HK-2 (cell line): Measurements from ENCODE around the gene HOMEZ.
"Not testable (repeated sequence)": the region's sequence is repeated elsewhere in the genome, so short reads cannot be mapped to it uniquely, and the experiment has no call there.

Source experiments
- DNase-seq: peaks from one replicate; pipeline ENCODE4 v3.0.0-alpha.2; 2018; ENCODE audit not compliant: unreplicated experiment

The HOMEZ gene, protein sequence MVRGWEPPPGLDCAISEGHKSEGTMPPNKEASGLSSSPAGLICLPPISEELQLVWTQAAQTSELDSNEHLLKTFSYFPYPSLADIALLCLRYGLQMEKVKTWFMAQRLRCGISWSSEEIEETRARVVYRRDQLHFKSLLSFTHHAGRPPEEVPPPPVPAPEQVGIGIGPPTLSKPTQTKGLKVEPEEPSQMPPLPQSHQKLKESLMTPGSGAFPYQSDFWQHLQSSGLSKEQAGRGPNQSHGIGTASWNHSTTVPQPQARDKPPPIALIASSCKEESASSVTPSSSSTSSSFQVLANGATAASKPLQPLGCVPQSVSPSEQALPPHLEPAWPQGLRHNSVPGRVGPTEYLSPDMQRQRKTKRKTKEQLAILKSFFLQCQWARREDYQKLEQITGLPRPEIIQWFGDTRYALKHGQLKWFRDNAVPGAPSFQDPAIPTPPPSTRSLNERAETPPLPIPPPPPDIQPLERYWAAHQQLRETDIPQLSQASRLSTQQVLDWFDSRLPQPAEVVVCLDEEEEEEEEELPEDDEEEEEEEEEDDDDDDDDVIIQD

DNA sequence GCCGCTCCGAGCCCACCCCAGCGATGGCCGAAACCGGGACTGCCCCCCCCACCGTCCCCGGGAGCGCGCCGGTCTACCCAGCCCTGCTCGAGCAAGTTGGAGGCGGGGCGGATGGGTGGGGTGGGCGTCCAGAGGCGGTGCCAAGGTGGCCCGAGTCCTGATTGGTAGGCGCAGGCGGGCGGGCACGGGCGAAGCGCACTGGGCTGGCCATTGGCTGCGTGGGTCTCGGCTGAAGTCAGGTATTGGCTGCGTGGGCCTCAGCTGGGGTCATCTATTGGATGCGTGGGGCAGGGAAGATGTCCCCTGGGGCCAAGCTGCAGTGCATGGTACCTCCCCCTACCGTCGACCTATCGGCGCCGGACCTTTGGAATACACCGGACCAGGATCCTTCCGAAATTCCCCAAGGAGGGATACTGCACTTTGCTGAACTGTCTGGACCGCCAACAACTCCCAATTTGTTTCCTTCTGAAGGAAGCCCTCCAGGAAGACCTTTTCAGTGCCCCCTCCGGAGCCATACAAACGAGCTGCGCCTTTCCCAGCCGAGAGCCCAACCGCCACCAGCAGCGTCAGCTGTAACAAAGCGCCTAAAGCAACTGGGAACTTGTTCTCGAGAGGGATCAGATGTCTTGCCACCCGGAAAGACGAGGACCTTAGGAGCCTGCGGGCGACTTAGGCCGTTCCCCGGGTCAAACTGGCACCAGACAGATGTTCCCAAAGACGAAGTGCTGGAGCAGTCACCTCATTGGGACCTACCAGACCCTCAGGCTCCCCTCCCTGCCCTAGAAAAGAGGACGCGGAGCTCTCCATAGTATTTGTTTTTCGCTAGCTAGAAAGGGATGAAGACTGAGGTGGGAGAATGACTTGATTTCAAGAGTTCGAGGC lies at the start of gene HOMEZ:
Gene HOMEZ, minus strand, starts transcription at position 113 of the 882 bp plus-strand sequence. CDS start 180 bp downstream, outside the sequence.
- peak; percentile 99 for DNase-seq

DNA sequence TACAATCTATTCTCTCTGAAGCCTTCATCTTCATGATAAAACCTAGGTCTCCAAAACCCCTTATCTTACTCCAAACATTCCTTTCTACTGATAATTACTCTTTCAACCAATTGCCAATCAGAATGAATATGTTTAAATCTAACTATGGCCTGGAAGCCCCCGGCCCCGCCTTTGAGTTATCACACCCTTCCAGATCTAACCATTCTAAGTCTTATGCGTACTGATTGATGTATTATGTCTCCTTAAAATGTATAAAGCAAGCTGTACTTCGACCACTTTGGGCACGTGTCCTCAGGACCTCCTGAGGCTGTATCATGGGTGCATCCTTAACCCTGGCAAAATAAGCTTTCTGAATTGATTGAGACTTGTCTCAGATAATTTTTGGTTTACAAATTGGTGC lies 49.7 kb upstream of the HOMEZ start:
- DNase-seq, result no peak

DNA sequence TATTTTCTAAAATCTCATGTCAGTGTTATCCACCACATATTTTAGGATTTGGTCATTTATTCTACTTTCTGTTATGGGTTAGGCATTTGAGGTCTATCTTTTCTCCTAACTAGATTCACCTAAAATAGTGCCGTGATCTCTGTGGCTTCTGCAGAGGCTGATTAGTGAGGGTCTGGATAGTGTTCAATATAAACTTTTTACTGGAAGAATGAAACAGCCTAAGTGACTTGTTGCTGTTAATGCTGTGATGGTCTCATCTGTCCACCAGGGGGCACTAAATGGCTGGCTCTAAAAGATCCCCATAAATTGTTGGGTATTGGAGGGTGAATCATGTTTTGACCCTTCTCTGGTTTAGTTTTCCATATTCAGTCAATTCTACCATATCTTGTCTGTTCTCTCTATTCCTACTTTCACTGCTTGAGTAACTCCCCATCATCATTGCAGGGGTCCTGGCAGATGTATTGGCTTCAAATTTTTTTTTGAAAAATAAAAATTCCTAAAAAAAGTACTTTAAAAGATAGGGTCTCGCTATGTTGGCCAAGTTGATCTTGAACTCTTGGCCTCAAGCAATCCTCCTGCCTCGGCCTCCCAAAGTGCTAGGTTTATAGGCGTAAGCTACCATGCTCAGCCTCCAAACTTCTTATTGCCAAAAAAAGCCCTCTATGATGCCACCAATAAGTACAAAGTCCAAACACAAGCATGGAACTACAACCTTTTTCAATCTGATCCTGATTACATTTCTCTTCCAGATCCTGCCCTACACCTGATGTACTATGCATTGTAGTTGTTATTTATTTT lies 42.2 kb upstream of the HOMEZ start:
- DNase-seq, result peak; percentile 48

DNA sequence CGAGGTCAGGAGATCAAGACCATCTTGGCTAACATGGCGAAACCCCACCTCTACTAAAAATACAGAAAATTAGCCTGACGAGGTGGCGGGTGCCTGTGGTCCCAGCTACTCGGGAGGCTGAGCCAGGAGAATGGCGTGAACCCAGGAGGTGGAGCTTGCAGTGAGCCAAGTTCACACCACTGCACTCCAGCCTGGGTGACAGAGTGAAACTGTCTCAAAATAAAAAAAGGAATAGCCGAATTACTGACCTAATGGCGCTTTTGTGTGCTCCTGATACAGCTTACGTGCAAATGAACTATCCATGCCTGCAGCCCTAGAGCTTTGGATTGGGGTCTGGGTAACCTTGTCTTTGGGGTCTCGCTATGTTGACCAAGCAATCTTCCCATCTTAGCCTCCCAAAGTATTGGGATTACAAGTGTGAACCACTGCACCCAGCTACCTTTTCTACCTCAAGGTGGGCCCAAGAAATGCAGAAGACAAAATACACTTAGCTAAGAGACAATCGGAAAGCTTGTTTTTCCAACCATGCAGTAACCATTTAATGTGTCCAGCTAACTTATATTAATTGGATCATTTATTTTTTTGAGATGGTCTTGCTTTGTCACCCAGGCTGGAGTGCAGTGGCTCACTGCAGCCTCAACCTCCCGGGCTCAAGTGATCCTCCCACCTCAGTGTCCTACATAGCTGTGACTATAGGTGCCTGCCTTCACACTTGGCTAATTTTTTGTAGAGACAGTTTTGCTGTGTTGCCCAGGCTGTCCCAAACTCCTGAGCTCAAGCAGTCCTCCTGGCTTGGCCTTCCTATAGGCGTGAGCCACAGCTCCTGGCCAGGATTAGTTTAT lies 40.8 kb upstream of the HOMEZ start:
- no peak for DNase-seq

DNA sequence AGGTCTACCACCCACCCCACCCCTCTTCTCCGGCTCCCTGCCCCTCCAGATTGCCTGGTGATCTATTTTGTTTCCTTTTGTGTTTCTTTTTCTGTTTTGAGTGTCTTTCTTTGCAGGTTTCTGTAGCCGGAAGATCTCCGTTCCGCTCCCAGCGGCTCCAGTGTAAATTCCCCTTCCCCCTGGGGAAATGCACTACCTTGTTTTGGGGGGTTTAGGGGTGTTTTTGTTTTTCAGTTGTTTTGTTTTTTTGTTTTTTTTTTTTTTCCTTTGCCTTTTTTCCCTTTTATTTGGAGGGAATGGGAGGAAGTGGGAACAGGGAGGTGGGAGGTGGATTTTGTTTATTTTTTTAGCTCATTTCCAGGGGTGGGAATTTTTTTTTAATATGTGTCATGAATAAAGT lies 39.8 kb upstream of the HOMEZ start:
- not testable (repeated sequence) for DNase-seq

DNA sequence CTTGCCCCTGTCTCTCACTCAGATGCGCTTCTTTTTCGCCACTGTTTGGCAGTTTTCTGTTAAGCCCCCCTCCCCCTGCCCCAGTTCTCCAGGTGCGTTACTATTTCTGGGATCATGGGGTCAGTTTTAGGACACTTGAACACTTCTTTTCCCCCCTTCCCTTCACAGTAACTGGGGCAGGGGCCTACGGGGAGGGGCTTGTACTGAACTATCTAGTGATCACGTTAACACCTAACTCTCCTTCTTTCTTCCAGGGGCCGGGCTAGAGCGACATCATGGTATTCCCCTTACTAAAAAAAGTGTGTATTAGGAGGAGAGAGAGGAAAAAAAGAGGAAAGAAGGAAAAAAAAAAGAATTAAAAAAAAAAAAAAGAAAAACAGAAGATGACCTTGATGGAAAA lies 39.1 kb upstream of the HOMEZ start:
- DNase-seq, result no peak

DNA sequence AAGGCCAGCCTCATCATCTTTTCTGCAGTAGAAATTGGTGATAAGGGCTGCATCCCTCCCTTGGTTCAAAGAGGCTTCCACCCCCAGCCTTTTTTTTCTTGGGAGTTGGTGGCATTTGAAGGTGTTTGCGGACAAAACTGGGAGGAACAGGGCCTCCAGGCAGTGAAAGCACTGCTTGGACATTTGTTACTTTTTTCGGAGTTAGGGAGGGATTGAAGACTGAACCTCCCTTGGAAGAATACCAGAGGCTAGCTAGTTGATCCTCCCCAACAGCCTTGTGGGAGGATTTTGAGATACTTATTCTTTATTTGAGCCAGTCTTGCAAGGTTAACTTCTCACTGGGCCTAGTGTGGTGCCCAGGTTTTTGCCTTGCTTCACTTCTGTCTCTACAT lies 38.5 kb upstream of the HOMEZ start:
- DNase-seq, result no peak

DNA sequence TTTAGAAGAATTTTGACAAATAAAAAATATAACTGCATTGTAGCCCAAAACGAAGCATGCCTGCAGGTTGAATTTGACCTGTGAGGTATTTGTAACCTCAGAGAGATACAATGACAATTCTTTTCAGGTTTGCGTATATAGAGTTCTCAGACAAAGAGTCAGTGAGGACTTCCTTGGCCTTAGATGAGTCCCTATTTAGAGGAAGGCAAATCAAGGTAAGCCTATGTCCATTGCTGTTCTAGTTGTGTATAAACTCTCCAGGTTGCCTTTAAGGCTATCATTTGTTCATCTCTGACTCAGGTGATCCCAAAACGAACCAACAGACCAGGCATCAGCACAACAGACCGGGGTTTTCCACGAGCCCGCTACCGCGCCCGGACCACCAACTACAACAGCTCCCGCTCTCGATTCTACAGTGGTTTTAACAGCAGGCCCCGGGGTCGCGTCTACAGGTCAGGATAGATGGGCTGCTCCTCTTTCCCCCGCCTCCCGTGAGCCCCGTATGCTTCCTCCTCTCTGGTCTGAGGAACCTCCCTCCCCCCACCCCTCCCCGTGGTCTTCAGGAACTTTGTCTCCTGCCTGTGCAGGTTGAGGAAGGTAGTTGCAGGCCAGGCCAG lies 38.0 kb upstream of the HOMEZ start:
- DNase-seq, result no peak

DNA sequence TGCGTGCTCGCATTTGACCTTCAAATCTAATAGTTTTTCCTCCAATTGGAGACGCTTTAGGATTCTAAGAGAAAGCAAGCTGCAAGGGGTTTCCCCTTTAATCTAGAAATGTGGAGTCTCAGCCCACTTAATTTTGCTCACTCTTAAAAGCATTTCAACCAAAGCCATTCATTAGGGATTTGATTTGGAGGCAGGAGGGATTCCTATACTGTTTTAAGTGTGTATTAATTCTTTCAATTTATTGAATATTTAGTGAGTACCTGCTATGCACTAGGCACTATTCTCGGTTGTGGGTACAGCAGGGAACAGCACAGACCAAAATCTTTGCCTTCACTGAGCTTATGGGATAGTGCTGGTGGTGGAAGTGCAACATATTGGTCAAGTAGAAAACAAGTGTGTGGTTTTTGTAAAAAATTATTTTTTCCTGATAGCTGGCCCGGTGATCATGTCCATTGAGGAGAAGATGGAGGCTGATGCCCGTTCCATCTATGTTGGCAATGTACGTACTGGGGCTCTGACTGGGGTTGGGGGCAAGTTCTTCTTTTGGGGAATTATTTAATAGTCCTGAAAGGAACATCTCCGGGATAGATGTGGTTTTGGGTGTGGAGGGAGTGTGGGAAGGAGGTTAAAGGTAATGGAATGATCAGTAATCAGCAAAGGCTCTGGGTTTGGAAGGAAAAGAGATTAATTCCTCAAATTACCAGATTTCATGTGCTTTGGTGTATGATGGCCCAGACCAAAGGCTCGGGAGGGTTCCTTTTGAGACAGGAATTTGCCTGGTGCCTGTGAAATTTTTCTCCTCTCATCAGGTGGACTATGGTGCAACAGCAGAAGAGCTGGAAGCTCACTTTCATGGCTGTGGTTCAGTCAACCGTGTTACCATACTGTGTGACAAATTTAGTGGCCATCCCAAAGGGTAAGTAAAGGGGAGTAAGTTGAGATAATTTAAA lies 36.9 kb upstream of the HOMEZ start:
- no peak for DNase-seq

DNA sequence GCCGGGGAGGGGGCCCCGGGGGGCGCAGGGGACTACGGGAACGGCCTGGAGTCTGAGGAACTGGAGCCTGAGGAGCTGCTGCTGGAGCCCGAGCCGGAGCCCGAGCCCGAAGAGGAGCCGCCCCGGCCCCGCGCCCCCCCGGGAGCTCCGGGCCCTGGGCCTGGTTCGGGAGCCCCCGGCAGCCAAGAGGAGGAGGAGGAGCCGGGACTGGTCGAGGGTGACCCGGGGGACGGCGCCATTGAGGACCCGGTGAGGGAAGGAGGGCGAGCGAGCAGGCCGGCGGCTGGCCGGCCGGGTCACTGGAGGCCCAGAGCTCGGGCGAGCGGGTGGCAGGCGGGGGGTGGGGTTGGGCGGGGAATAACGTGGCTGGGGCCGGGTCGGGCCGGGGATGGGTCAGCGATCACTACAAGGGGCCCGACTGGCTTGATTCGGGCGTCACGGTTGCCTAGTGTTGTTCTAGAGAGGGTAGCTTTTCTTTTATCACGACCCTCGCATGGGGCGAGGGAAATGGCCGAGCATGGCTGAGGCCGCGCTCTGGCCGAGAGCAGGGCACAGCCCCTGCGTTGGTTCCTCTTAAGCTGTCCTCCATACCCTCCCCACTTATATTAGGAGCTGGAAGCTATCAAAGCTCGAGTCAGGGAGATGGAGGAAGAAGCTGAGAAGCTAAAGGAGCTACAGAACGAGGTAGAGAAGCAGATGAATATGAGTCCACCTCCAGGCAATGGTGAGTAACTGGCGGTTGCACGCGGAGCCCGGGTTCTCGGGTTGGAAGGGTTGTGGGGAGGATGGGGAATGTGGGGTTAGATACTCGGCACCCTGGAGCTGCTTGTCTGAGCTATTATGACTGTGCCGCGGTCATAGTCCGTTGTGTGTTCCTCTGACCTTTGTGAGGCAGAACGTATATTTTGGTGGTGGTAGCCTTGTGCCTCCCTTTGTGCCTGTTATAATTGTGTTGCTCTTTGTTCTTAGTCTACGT lies 35.9 kb upstream of the HOMEZ start:
- peak; percentile 67 for DNase-seq

DNA sequence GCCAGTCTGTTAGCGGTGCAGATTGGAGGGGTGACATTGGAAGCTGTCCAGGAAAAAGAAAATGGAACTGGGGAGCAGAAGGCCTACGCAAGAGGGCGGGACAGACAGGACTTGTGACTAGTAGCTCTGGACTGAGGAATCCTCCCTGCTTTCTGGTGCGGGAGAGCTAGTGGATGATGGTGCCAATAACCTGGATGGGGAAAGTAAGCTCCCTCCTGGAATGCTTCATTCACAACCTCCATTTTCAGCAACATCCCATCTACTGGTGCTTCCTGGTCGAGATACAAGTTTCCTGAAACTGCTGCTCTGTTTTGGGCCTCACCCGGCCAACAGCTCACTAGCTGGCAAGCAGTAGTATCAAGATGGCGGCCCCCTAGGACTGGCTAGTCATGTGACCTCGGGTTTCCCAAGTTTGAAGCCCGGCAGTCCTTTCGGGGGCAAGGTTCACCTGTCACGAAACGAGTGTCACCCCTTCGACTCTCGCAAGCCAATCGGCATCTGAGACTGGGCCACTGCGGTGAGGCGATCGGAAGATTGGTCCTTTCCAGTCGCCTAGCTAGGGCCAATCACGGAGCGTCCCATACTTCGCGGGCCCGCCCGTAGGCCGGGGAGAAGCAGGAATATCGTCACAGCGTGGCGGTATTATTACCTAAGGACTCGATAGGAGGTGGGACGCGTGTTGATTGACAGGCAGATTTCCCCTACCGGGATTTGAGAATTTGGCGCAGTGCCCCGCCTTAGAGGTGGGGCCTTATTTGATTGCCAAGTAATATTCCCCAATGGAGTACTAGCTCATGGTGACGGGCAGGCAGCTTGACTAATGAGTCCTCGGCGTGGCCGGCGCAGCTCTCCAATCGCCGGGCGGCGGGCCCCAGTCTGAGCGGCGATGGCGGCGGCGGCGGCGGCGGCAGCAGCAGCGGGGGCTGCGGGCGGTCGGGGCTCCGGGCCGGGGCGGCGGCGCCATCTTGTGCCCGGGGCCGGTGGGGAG lies 34.9 kb upstream of the HOMEZ start, which contains the start of gene PABPN1:
Gene PABPN1, plus strand, starts transcription at position 874 of the 988 bp plus-strand sequence. Its CDS starts 13 bp downstream, at position 887.
- DNase-seq, result peak; percentile 98

DNA sequence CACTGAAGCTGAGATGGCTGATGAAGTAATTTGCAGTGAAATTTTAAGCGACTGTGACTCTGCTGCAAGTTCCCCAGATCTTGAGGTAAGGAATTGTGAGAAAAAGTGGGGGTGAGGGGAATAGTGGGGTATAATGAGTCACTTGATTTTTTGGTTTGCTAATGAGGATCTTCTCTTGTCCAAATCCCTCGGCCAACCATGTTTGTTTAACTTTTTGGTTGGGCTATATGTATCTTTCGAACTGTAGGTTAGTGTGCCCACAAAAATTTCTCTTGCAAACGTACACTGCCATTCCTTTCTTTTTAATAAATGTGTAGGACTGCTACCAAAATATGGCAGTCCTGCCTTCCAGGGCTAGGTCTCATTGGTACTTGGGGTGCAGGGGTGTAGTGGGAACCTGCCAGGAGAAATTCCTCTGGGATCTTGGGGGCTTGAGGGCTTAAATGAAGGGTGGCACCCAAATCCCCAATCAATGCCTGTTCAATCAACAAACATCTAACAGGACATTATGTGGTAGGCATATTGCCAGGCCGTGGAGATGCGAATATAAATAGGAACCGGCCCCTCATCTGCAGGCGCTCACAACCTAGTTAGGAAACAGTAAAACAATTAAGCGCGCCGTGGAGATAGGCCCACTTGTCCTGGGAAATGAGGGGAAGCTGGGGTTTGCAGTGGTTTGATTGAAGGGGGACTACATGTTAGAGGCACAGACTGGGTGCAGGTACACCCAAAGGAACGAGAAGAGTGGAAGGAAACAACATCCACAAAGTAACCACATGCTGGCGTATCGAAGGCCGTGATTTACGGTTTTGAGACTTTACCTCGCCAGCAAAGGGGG lies 34.0 kb upstream of the HOMEZ start:
- DNase-seq, result no peak

DNA sequence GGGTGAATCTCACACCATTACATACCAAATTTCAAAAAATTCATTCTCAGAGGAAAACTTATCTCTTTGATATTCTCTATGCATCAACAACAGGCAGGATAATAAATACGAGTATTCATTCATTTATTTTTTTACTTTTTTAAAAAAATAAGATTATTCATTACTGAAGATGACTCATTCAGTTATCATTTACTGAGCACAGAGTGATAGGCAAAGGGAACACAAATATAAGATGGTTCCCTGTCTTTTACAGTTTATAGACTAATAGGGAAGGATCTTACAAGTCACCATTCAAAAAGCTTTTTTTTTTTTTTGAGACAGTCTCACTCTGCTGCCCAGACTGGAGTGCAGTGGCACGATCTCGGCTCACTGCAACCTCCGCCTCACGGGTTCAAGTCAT lies 30.4 kb upstream of the HOMEZ start:
- DNase-seq, result no peak

DNA sequence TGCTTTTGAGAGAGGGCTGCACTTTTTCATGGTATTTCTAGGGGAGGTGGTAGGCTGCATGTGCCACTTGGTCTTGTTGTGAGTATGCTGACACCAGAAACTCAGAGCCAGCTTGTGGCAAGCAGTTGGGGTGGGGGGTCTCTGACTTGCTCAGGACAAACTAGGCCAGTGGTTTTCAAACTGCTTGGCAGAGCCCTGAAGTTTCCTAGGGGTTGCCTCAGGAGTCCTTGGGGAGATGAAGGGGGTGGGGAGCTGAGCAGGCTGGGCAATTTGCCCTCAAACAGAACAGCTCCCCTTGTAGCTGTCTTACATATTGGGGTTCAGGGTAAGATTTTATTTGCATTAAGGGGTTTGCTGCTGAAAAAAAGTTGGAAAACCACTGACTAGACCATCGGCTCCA lies 24.6 kb upstream of the HOMEZ start:
- DNase-seq, result no peak

DNA sequence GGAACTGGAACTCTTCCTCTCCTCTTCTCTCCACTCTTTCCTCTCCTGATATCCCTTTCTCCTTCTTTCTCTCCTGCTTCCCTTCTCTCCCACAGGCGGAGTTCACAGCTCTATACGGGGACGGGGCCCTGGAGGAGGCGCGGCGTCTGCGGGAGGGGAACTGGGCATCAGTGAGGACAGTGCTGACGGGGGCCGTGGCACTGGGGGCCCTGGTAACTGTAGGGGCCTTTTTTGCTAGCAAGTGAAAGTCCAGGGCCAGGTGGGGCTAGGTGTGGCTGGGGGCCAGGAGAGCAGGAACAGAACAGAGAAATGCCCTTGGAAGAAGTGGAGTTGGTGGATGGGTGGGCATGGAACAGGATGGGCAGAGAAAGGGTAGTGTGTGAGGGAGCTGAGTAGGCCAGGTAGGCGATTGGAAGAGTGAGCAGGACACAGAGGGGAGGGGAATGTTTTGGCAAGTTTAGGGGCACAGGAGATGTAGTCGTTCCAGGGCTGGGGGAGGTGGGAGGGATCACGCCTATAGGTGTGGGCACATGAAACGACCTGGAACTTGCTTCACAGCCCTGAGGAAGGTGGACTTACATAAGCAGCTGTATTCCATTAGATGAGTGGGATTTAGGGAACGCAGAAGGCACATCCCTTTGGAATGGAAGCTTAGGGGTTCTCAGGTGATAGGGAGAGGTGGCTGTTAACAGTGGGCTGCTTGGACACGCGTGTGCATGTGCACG lies 23.0 kb upstream of the HOMEZ start:
- DNase-seq, result no peak
